ENCODE measurements around the gene SELENOK.

The SELENOK gene

GRCh38 chr3:53887446-53887845 is 4.2 kb downstream of the SELENOK start:
- Histone ChIP-seq H3K4me1 (ENCODE audit: low read length) (peaks cover 35% of the 10 kb centered on the region), H3K9me3 (replicated peaks; ENCODE audit: insufficient read depth, low read length) (no peaks in the 10 kb centered on the region), H3K9me2 (replicated peaks; ENCODE audit: insufficient read depth, low read length) (no peaks in the 10 kb centered on the region), H4K20me1 (ENCODE audit: insufficient read depth, low read length) (no peaks in the 10 kb centered on the region), H3K27me3 (replicated peaks; ENCODE audit: insufficient read depth, low read length) (no peaks in the 10 kb centered on the region), H3K4me3 (ENCODE audit: low read length) (no peak overlapping the region), H3F3A (ENCODE audit: insufficient read depth, low read length) (peaks cover 29% of the 10 kb centered on the region), H3K27ac (ENCODE audit: low read length) (peak overlapping the region; percentile 73; the same call in 1 of the 2 replicates), H3K9ac (ENCODE audit: low read length) (peak overlapping the region; percentile 9; the same call in 1 of the 2 replicates), H3K4me2 (ENCODE audit: low read depth, low read length) (peak overlapping the region; percentile 33; the same call in 1 of the 2 replicates), H3K36me3 (replicated peaks; ENCODE audit: insufficient read depth, low read length) (peaks cover 5% of the 10 kb centered on the region), H3K79me2 (ENCODE audit: low read length) (peaks cover 52% of the 10 kb centered on the region), H2AFZ (ENCODE audit: low read length) (no peak overlapping the region)
- TF ChIP-seq EZH2phosphoT487 (IDR thresholded peaks at IDR 0.05; ENCODE audit: low read length) (no peak), EZH2 (optimal IDR thresholded peaks at IDR 0.05; ENCODE audit: low read depth, low read length) (no peak), CTCF (IDR thresholded peaks at IDR 0.05; ENCODE audit: low read length) (no peak)
- DNase-seq = no peak

GRCh38 chr3:53885239-53885638 is 6.4 kb downstream of the SELENOK start:
- H3K27ac ChIP-seq (ENCODE audit: low read length) = no peak overlapping the region
- H3K36me3 ChIP-seq (replicated peaks; ENCODE audit: insufficient read depth, low read length) = peaks cover 5% of the 10 kb centered on the region
- H3K4me2 ChIP-seq (ENCODE audit: low read depth, low read length) = no peak overlapping the region
- no peak for DNase-seq
- no peaks in the 10 kb centered on the region for H3K9me2 ChIP-seq (replicated peaks; ENCODE audit: insufficient read depth, low read length)
- H4K20me1 ChIP-seq (ENCODE audit: insufficient read depth, low read length) = no peaks in the 10 kb centered on the region
- H3F3A ChIP-seq (ENCODE audit: insufficient read depth, low read length) = peaks cover 24% of the 10 kb centered on the region
- H3K4me1 ChIP-seq (ENCODE audit: low read length) = peaks cover 41% of the 10 kb centered on the region
- H3K79me2 ChIP-seq (ENCODE audit: low read length) = peaks cover 55% of the 10 kb centered on the region
- no peaks in the 10 kb centered on the region for H3K9me3 ChIP-seq (replicated peaks; ENCODE audit: insufficient read depth, low read length)
- TF ChIP-seq CTCF (IDR thresholded peaks at IDR 0.05; ENCODE audit: low read length) (no peak), EZH2 (optimal IDR thresholded peaks at IDR 0.05; ENCODE audit: low read depth, low read length) (no peak), EZH2phosphoT487 (IDR thresholded peaks at IDR 0.05; ENCODE audit: low read length) (no peak)
- no peak overlapping the region for H3K9ac ChIP-seq (ENCODE audit: low read length)
- no peaks in the 10 kb centered on the region for H3K27me3 ChIP-seq (replicated peaks; ENCODE audit: insufficient read depth, low read length)
- H2AFZ ChIP-seq (ENCODE audit: low read length) = no peak overlapping the region
- no peak overlapping the region for H3K4me3 ChIP-seq (ENCODE audit: low read length)

GRCh38 chr3:53884623-53885022 is 7.0 kb downstream of the SELENOK start:
- Histone ChIP-seq H4K20me1 (ENCODE audit: insufficient read depth, low read length) (no peaks in the 10 kb centered on the region), H3K4me1 (ENCODE audit: low read length) (peaks cover 36% of the 10 kb centered on the region), H3K9ac (ENCODE audit: low read length) (no peak overlapping the region), H3K27me3 (replicated peaks; ENCODE audit: insufficient read depth, low read length) (no peaks in the 10 kb centered on the region), H3K4me3 (ENCODE audit: low read length) (no peak overlapping the region), H3K4me2 (ENCODE audit: low read depth, low read length) (no peak overlapping the region), H3K36me3 (replicated peaks; ENCODE audit: insufficient read depth, low read length) (peaks cover 7% of the 10 kb centered on the region), H3K9me2 (replicated peaks; ENCODE audit: insufficient read depth, low read length) (no peaks in the 10 kb centered on the region), H3F3A (ENCODE audit: insufficient read depth, low read length) (peaks cover 24% of the 10 kb centered on the region), H3K27ac (ENCODE audit: low read length) (no peak overlapping the region), H3K9me3 (replicated peaks; ENCODE audit: insufficient read depth, low read length) (no peaks in the 10 kb centered on the region), H2AFZ (ENCODE audit: low read length) (no peak overlapping the region), H3K79me2 (ENCODE audit: low read length) (peaks cover 54% of the 10 kb centered on the region)
- DNase-seq = no peak
- TF ChIP-seq EZH2 (optimal IDR thresholded peaks at IDR 0.05; ENCODE audit: low read depth, low read length) = no peak
- TF ChIP-seq EZH2phosphoT487 (IDR thresholded peaks at IDR 0.05; ENCODE audit: low read length) = no peak
- TF ChIP-seq CTCF (IDR thresholded peaks at IDR 0.05; ENCODE audit: low read length) = no peak

Measured in MM.1S (cell line).